IgD-negative memory B cell (primary cell): ENCODE data around the gene RCOR1. TPM values are rescaled to one million over a fixed set of nuclear protein-coding genes. Genes with fewer than 3 reads are reported as not detected.
"Not testable (repeated sequence)": the region's sequence is repeated elsewhere in the genome, so short reads cannot be mapped to it uniquely, and the experiment has no call there.

Source experiments
- H3K27ac Mint-ChIP-seq, 3 donors: one replicate each; pipeline ENCODE4 v1.8.0; 2020 to 2022; ENCODE audit warnings: mild to moderate bottlenecking in 3 of 3, mixed read lengths in 3 of 3, moderate library complexity in 1 of 3
- H3K27me3 Mint-ChIP-seq: one replicate; pipeline ENCODE4 v1.8.0; 2021; ENCODE audit warnings: mixed read lengths
- H3K36me3 Mint-ChIP-seq: one replicate; pipeline ENCODE4 v1.8.0; 2020; ENCODE audit warnings: mild to moderate bottlenecking, mixed read lengths
- H3K4me1 Mint-ChIP-seq, 3 donors: one replicate each; pipeline ENCODE4 v1.8.0; 2020 to 2022; ENCODE audit warnings: mixed read lengths in 3 of 3, mild to moderate bottlenecking in 1 of 3
- H3K4me3 Mint-ChIP-seq, 4 donors: one replicate each; pipeline ENCODE4 v1.8.0; 2020 to 2022; ENCODE audit warnings: mild to moderate bottlenecking in 4 of 4, mixed read lengths in 4 of 4, moderate library complexity in 3 of 4
- H3K9me3 Mint-ChIP-seq, 3 donors: one replicate each; pipeline ENCODE4 v1.8.0; 2020 to 2021; ENCODE audit warnings: mixed read lengths in 3 of 3, mild to moderate bottlenecking in 1 of 3
- polyA plus RNA-seq: library from polyadenylated mRNA; unstranded; fragments of 300-500 nt; fragmentation: Illumina TruSeq; gene quantifications from one replicate; pipeline ENCODE4 v1.2.3, GENCODE V29; 2021

RCOR1 gene
- polyA plus RNA-seq, 1 donor from 2014 or later, result 1.2 TPM

DNA sequence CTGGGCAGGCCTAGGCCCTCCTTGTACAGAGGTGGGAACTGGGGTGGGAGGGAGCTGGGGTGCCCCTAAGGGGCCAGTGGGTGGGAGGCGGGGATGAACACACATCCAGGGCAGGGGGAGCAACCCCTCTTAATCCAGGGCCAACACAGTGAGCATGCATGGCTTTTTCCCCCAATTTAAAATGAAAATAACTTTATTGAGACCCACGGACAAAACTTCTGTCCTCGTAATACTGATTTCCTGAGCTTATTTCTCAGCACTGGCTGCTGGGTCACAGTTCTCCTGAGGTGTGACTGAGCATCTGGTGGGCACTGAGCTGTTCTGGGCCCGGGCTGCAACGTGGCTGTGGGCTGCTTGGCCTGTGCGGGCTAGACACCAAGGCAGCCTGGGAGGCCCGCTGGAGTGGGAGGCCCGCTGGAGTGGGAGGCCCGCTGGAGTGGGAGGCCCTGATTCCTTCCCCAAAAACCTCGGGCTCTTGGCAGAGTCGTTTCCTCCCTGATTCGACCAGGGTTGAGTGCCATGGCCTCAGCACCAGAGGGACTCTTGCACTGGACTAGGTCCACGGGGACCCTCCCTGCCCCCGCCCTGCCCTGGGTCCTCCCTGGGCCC lies 159.9 kb downstream of the RCOR1 start:
- no peaks in the 10 kb centered on the region for H3K9me3 Mint-ChIP-seq
- peaks cover 20 to 25% (median 23%) of the 10 kb centered on the region in 3 donors for H3K4me1 Mint-ChIP-seq
- no peak overlapping the region for H3K27ac Mint-ChIP-seq
- no peak overlapping the region for H3K4me3 Mint-ChIP-seq
- no peaks in the 10 kb centered on the region for H3K27me3 Mint-ChIP-seq
- H3K36me3 Mint-ChIP-seq, result peaks cover 2% of the 10 kb centered on the region

- Mint-ChIP-seq H3K4me1 (peaks cover 31 to 35% (median 33%) of the 10 kb centered on the region in 3 donors), H3K9me3 (no peaks in the 10 kb centered on the region), H3K36me3 (peaks cover 2% of the 10 kb centered on the region), H3K27ac (peak overlapping the region in 1 of 3 donors; percentile 80), H3K4me3 (peak overlapping the region; percentile 6 to 87 (median 62)), H3K27me3 (no peaks in the 10 kb centered on the region)
These were observed 162.2 kb downstream of the RCOR1 start for GRCh38 chr14:102754370-102755262.

- H3K27me3 Mint-ChIP-seq, result no peaks in the 10 kb centered on the region
- H3K27ac Mint-ChIP-seq, result peak overlapping the region in 1 of 3 donors; percentile 64
- peaks cover 34 to 36% (median 35%) of the 10 kb centered on the region in 3 donors for H3K4me1 Mint-ChIP-seq
- H3K36me3 Mint-ChIP-seq, result no peaks in the 10 kb centered on the region
- peak overlapping the region in 2 of 4 donors; percentile 17 to 32 for H3K4me3 Mint-ChIP-seq
- H3K9me3 Mint-ChIP-seq, result no peaks in the 10 kb centered on the region
These were observed 165.2 kb downstream of the RCOR1 start for GRCh38 chr14:102757646-102758045.

DNA sequence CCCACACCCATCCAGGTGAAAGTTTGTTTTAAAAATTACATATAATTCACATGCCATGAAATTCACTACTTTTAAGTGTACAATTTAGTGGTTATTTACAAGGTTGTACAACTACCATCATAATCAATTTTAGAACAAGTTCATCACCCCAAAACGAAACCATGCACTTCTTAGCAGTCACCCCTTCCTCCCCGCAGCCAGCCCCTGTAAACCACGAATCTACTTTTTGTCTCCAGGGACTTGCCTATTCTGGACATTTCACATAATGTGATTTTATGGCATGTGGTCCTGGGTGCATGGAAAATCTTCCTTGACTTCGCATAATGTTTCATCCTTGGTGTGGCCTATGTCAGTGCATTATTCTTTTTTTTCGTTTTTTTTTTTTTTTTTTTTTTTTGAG lies 165.6 kb downstream of the RCOR1 start:
- Mint-ChIP-seq H3K27me3 (no peaks in the 10 kb centered on the region), H3K9me3 (no peaks in the 10 kb centered on the region), H3K36me3 (no peaks in the 10 kb centered on the region), H3K4me1 (peaks cover 34 to 36% (median 35%) of the 10 kb centered on the region in 3 donors), H3K4me3 (peak overlapping the region in 2 of 4 donors; percentile 70 to 76), H3K27ac (peak overlapping the region in 1 of 3 donors; percentile 64)

DNA sequence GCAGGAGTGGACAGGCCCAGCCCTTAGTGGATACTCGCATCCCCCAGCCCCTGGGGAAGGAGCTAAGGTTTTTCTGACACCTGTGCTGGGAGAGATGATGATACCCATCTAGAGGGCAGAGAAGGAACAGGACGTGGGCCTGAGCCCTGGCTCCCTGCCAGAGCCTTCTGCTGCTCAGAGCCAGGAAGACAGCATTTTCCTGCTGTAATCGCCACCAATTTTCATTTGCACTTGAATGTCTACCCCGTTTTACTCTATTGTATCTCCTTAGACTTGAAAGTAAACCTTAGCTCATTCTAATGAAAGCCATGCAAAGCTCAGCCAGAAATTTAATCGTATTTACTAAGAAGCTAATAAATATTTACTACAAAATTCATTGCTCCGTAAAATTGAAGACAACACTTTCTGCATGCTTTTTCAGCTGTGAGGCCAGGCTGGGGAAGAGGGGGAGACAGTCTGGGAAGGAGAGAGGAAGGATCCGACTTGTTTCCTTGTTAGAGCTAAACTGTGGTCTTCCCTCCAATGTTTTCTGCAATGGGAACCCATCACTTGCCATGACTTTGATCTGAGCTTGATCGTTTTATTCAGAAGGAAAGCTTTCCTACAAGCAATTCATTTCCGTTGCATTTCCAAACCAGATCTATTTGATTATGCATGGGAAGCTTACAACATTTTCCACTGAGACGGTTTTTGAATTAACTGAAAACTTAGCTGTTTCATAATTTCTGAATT lies 167.2 kb downstream of the RCOR1 start:
- H3K36me3 Mint-ChIP-seq, result no peaks in the 10 kb centered on the region
- H3K4me1 Mint-ChIP-seq, result peaks cover 28 to 31% (median 30%) of the 10 kb centered on the region in 3 donors
- no peaks in the 10 kb centered on the region for H3K27me3 Mint-ChIP-seq
- H3K9me3 Mint-ChIP-seq, result no peaks in the 10 kb centered on the region
- H3K27ac Mint-ChIP-seq, result peak overlapping the region in 2 of 3 donors; percentile 36 to 76
- no peak overlapping the region for H3K4me3 Mint-ChIP-seq

DNA sequence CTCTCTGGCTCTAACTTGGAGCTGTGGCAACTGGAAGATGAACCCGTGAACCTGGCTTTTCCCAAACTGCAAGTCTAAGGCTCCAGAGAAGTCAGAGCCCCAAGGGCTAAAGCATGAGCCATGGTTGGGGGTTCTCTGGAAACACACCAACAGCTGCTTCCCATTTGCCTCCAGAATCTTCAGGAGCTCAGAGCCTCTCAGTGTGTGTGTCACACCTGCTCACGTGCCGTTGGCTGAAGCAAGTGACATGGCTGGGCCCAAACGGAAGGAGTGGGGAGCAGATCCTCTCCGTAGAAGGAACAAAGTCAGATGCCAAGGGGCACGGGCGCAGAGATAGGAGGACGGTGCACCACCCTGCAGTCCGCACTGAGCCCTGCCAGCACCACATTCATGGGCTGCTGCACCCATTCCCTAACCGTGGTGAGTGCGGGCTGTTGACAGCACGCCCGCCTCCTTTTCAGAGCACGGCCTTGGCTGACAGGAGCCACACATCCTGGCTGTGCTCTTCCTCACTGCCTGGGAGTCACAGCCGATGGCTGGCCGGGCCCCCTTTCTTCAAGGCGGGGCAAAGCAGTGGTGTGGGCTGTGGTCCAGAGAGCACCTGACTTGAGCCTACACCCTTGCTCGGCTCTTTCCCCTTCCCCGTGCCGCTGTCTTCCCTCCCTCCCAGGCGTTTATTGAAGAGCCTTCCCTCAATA lies 168.2 kb downstream of the RCOR1 start:
- Mint-ChIP-seq H3K4me1 (peaks cover 20 to 30% (median 28%) of the 10 kb centered on the region in 3 donors), H3K9me3 (no peaks in the 10 kb centered on the region)

DNA sequence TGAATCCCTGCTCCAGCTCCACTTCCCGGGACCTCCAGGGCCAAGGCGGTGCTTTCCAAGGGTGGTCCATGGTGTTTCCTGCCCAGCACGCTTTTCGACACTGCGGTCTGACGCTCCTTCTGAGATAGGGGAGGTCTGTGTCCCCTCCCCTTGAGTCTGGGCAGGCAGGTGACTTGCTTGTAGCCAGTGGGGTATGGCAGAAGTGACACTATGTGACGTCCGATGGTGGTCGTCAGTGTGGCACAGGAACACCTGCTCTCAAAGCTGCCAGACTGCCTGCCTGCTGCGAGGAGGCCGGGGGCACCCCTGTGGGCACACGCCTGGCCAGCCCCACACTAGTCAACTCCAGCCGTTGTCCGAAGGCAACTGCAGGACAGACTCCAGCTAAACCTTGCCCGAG lies 168.8 kb downstream of the RCOR1 start:
- Mint-ChIP-seq H3K27me3 (no peaks in the 10 kb centered on the region), H3K9me3 (no peaks in the 10 kb centered on the region), H3K4me3 (peak overlapping the region in 1 of 4 donors; percentile 54), H3K4me1 (peaks cover 22 to 30% (median 28%) of the 10 kb centered on the region in 3 donors), H3K27ac (peak overlapping the region in 2 of 3 donors; percentile 83 to 96), H3K36me3 (no peaks in the 10 kb centered on the region)

More for the DNA sequence above, 168.2 kb downstream of the RCOR1 start:
- Mint-ChIP-seq H3K4me3 (peak overlapping the region in 1 of 4 donors; percentile 54), H3K36me3 (no peaks in the 10 kb centered on the region), H3K27ac (peak overlapping the region in 2 of 3 donors; percentile 83 to 96), H3K27me3 (no peaks in the 10 kb centered on the region)

- H3K4me1 Mint-ChIP-seq, result peaks cover 26 to 42% (median 37%) of the 10 kb centered on the region in 3 donors
These were observed 171.8 kb downstream of the RCOR1 start for GRCh38 chr14:102764220-102764671.

GRCh38 chr14:102765770-102766169 lies 173.3 kb downstream of the RCOR1 start:
- not testable (repeated sequence) for H3K9me3 Mint-ChIP-seq, H3K36me3 Mint-ChIP-seq, H3K27me3 Mint-ChIP-seq
- H3K27ac Mint-ChIP-seq, result peak overlapping the region; percentile 45 to 87 (median 67)
- peak overlapping the region in 1 of 4 donors; percentile 17 for H3K4me3 Mint-ChIP-seq
- H3K4me1 Mint-ChIP-seq, result peaks cover 32 to 46% (median 33%) of the 10 kb centered on the region in 3 donors

More at GRCh38 chr14:102764220-102764671, 171.8 kb downstream of the RCOR1 start:
- H3K9me3 Mint-ChIP-seq, result no peaks in the 10 kb centered on the region
- peak overlapping the region; percentile 49 to 74 (median 61) for H3K4me3 Mint-ChIP-seq
- H3K27ac Mint-ChIP-seq, result peak overlapping the region; percentile 88 to 95 (median 93)
- no peaks in the 10 kb centered on the region for H3K36me3 Mint-ChIP-seq
- H3K27me3 Mint-ChIP-seq, result peaks cover 1% of the 10 kb centered on the region

- Mint-ChIP-seq H3K4me3 (peak overlapping the region; percentile 46 to 93 (median 85)), H3K9me3 (peaks cover 0 to 1% (median 0%) of the 10 kb centered on the region in 3 donors), H3K27me3 (peaks cover 1% of the 10 kb centered on the region), H3K27ac (peak overlapping the region; percentile 98 to 100 (median 99)), H3K36me3 (peaks cover 5% of the 10 kb centered on the region), H3K4me1 (peaks cover 39 to 58% (median 45%) of the 10 kb centered on the region in 3 donors)
These were observed 176.0 kb downstream of the RCOR1 start for GRCh38 chr14:102768223-102769048.

DNA sequence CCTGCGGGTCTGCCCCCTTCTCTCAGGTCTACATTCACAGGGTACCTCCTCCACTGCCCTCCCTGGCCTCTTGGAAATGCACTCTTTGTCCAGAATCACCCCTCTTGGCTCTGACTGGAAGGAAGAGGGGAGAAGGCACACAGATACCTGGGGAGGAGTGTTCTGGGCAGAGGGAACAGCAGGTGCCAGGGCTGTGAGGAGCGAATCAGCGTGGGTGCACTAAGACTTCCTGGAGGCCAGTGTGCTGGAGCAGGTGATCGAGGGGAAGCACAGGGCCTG lies 176.5 kb downstream of the RCOR1 start:
- Mint-ChIP-seq H3K9me3 (peaks cover 0 to 1% (median 0%) of the 10 kb centered on the region in 3 donors), H3K27ac (peak overlapping the region; percentile 98 to 100 (median 99)), H3K4me1 (peaks cover 39 to 59% (median 47%) of the 10 kb centered on the region in 3 donors), H3K4me3 (peak overlapping the region in 2 of 4 donors; percentile 85), H3K36me3 (peaks cover 5% of the 10 kb centered on the region), H3K27me3 (peaks cover 1% of the 10 kb centered on the region)

- Mint-ChIP-seq H3K27me3 (peaks cover 1% of the 10 kb centered on the region), H3K4me1 (peaks cover 32 to 60% (median 42%) of the 10 kb centered on the region in 3 donors), H3K36me3 (peaks cover 5% of the 10 kb centered on the region), H3K9me3 (peaks cover 0 to 1% (median 0%) of the 10 kb centered on the region in 3 donors), H3K4me3 (peak overlapping the region in 2 of 4 donors; percentile 32 to 44), H3K27ac (peak overlapping the region; percentile 82 to 100 (median 99))
These were observed 178.0 kb downstream of the RCOR1 start for GRCh38 chr14:102770147-102771123.
